Activated naive CD4-positive, alpha-beta T cell treated with anti-CD3 and anti-CD28 coated beads, Interleukin-2, amount 10 ng/mL, durations not matched to agents 7 days and 5 days (primary cell): ENCODE measurements around the gene MED28.
"Not testable (repeated sequence)": the region's sequence is repeated elsewhere in the genome, so short reads cannot be mapped to it uniquely, and the experiment has no call there.

Experiments
- CTCF ChIA-PET: fragments of 350-600 bp; sonication (Branson Sonifier 250); formaldehyde crosslinking; loops from one replicate; lab custom pipeline; 2021; ENCODE audit warnings: antibody characterized with exemption; lab: Charles Lee
- DNase-seq: peaks from one replicate; pipeline ENCODE4 v3.0.0-alpha.2; 2020
- H3K27ac Mint-ChIP-seq: one replicate; pipeline ENCODE4 v1.8.0; 2021; ENCODE audit warnings: mild to moderate bottlenecking, moderate library complexity, mixed read lengths
- H3K27me3 Mint-ChIP-seq: one replicate; pipeline ENCODE4 v1.8.0; 2021; ENCODE audit warnings: mild to moderate bottlenecking, mixed read lengths
- H3K36me3 Mint-ChIP-seq: one replicate; pipeline ENCODE4 v1.8.0; 2021; ENCODE audit warnings: mixed read lengths
- H3K4me1 Mint-ChIP-seq: one replicate; pipeline ENCODE4 v1.8.0; 2021; ENCODE audit warnings: mixed read lengths
- H3K4me3 Mint-ChIP-seq: one replicate; pipeline ENCODE4 v1.8.0; 2021; ENCODE audit warnings: mild to moderate bottlenecking, moderate library complexity, mixed read lengths
- H3K9me3 Mint-ChIP-seq: one replicate; pipeline ENCODE4 v1.8.0; 2021; ENCODE audit warnings: mixed read lengths

Gene MED28

DNA sequence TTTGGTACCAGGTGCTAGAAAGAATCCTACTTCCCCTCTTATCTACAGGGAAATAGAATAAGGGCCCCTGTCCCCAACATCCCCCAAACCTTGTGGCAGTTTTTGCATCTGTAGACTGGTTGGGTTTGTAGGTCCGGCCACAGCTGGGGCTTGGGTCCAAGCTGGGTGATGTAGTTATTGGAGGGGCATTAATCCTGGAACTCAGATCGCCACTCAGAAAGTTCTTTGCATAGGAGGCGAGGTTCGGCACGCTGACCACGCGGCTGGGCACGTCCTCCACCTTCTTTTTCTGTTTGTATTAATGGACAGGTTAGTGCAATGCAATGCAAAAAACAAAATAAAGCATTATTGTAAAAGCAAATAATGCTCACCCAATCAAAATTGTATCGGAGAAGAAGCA is 19.2 kb downstream of the MED28 start:
- Mint-ChIP-seq H3K4me3 (no peak overlapping the region), H3K9me3 (no peaks in the 10 kb centered on the region), H3K27ac (no peak overlapping the region), H3K27me3 (no peaks in the 10 kb centered on the region), H3K36me3 (peaks cover 36% of the 10 kb centered on the region), H3K4me1 (peaks cover 2% of the 10 kb centered on the region)
- DNase-seq = no peak
- CTCF ChIA-PET = interaction anchor here (1.9 kb wide), 1 partner anchor 85 kb away, joined by 9 read pairs; no protein-coding TSS in a partner anchor

DNA sequence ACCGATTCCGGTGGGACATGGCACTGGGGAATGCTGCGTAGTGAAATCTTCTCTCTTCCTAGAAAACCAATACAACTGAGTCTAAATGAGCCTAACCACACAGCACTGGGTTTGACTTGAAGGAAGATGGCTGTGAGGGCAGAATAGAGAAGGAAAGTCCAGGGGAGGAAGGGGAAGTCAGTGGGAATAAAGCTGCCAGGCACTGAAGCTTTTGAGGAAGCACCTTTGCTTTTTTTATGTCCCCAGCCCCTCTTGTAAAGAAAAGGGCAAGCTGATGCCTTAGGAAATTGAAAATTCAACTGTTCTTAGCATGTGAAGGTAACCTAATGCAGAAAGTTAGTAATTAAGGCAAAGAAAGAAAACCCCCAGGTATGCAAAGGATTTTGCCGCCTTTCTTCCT is 20.6 kb downstream of the MED28 start:
- H3K27me3 Mint-ChIP-seq = no peaks in the 10 kb centered on the region
- H3K4me1 Mint-ChIP-seq = peaks cover 2% of the 10 kb centered on the region
- DNase-seq = no peak
- peak overlapping the region; percentile 56 for H3K27ac Mint-ChIP-seq
- H3K4me3 Mint-ChIP-seq = no peak overlapping the region
- CTCF ChIA-PET = interaction anchor here (0.8 to 2.7 kb wide), 6 partner anchors 16 to 88 kb away, joined by 3 to 23 read pairs (median 5); no protein-coding TSS in a partner anchor
- no peaks in the 10 kb centered on the region for H3K9me3 Mint-ChIP-seq
- peaks cover 28% of the 10 kb centered on the region for H3K36me3 Mint-ChIP-seq

DNA sequence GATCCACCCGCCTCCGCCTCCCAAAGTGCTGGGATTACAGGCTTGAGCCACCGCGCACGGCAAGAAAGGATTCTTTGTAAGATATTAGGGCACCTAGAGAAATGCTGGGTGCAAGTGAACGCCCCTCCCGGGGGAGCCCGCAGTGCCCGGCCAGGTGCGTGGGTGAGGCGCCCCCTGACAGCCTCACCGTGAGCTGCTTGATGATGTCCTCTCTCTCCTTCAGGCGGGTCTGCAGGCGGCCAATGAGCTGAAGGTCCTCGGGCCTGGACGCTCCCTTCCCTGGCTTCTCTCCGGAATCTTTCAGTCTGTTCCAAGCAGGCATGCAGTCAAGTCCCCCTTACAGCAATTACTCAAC is 21.9 kb downstream of the MED28 start:
- H3K27ac Mint-ChIP-seq = no peak overlapping the region
- no peak for DNase-seq
- no peaks in the 10 kb centered on the region for H3K4me1 Mint-ChIP-seq
- H3K27me3 Mint-ChIP-seq = no peaks in the 10 kb centered on the region
- H3K4me3 Mint-ChIP-seq = no peak overlapping the region
- peaks cover 23% of the 10 kb centered on the region for H3K36me3 Mint-ChIP-seq
- CTCF ChIA-PET = interaction anchor here (0.6 to 2.7 kb wide), 13 partner anchors 13 to 1759 kb away, joined by 3 to 23 read pairs (median 3); no protein-coding TSS in a partner anchor
- H3K9me3 Mint-ChIP-seq = no peaks in the 10 kb centered on the region

DNA sequence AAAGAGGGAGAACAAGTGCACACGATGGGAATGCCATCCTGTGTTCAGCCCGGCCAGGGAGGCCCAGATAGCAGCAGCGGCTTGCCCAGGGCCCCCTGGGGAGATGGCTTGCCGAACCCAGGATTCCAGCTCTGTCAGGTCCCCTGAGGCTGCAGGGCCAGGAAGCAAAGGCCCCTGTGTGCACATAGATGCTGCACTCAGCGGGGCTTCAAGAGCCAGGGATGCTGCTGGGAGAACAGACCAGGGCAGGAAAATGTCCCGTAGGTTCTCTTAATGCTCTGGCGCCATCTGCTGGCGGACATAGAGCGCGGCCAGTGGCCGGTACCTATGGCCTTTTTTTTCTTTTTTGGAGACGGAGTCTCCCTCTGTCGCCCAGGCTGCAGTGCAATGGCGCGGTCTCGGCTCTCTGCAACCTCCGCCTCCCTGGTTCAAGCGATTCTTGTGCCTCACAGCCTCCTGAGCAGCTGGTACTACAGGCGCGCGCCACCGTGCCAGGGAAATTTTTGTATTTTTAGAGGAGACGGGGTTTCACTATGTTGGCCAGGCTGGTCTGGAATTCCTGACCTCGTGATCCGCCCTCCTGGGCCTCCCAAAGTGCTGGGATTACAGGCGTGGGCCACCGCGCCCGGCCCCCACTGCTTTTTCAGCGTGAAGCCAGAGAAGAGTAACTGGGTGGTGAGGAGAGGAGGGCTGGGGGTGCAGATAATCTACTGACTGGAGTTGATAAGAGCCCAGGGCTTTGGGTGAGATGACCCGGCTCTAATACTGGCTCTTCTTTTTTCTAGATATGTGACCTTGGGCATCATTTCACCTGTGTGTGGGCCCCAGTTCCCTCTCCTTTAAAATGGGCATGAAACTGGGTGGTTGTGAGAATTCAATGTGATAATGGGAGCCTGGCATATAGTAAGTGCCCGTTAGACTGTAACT is 22.5 kb downstream of the MED28 start:
- no peaks in the 10 kb centered on the region for H3K4me1 Mint-ChIP-seq
- DNase-seq = peak; percentile 81
- H3K27ac Mint-ChIP-seq = peak overlapping the region; percentile 25
- CTCF ChIA-PET = interaction anchor here (0.6 to 2.7 kb wide), 14 partner anchors 12 to 1760 kb away, joined by 3 to 23 read pairs (median 4); no protein-coding TSS in a partner anchor
- H3K36me3 Mint-ChIP-seq = peaks cover 20% of the 10 kb centered on the region
- no peaks in the 10 kb centered on the region for H3K27me3 Mint-ChIP-seq
- no peak overlapping the region for H3K4me3 Mint-ChIP-seq
- H3K9me3 Mint-ChIP-seq = no peaks in the 10 kb centered on the region

DNA sequence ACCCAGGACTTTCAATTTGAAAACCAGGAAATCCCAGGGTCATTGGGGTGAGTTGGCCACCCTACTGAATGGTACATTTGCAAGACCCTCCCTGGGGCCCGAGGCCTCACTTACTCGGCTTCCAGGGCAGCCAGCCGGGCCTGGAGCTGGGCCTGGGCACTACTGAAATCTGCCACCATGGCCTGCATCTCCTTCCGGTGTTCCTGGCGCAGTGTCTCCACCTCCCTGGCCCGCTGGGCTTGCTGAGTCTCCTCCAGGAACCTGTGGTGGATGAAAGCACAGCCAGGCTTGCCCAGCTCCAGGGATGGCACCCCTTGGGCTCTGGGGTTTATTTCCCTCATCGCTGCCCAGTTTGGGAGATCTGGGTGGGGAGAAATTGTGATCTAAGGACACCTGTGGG is 24.7 kb downstream of the MED28 start:
- CTCF ChIA-PET = interaction anchor here (1.3 kb wide), 1 partner anchor 19 kb away, joined by 3 read pairs; no protein-coding TSS in a partner anchor
- no peaks in the 10 kb centered on the region for H3K9me3 Mint-ChIP-seq
- no peak overlapping the region for H3K4me3 Mint-ChIP-seq

DNA sequence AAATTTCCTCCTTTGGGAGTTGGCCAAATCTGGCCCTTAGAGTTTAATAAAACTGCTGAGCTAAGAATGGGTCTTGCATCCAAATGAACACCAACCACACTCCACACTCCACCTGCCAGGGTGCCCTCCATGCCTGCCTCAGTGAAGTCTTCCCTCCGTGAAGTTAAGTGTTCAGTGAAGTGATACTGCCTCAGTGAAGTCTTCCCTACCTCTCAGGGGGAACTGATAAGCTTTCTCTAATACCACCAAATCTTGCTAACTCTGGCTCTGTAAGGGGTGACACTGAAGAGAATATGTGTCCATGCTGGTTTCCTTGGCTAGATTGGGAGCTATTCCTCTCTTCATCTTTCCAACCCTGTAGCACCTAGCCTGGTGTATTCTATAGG is 27.9 kb downstream of the MED28 start:
- no peak for DNase-seq
- Mint-ChIP-seq H3K36me3 (peaks cover 2% of the 10 kb centered on the region), H3K27ac (no peak overlapping the region), H3K4me3 (no peak overlapping the region), H3K9me3 (no peaks in the 10 kb centered on the region), H3K27me3 (peaks cover 7% of the 10 kb centered on the region), H3K4me1 (no peaks in the 10 kb centered on the region)
- CTCF ChIA-PET = interaction anchor here (1.4 kb wide), 1 partner anchor 93 kb away, joined by 3 read pairs; no protein-coding TSS in a partner anchor

More for the DNA sequence above, 24.7 kb downstream of the MED28 start:
- Mint-ChIP-seq H3K4me1 (no peaks in the 10 kb centered on the region), H3K27ac (no peak overlapping the region), H3K36me3 (peaks cover 12% of the 10 kb centered on the region), H3K27me3 (peaks cover 5% of the 10 kb centered on the region)
- no peak for DNase-seq

DNA sequence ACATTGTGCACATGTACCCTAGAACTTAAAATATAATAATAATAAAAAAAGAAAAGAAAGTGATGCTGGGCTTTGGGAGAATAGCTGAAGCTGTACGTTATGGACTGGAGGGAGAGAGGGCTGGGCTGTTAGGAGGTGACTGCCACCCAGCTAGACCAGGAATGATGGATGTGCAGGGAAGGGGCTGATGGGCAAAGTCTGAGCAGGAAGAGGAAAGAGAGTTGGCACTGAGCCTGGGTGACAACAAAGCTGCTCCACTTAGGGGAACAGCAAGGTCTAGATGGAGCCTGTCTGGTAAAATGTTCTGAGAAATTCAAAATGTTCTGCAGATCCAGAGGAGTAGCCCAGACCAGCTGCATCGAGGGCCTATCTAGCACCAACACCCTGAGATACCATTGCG is 32.3 kb downstream of the MED28 start:
- H3K9me3 Mint-ChIP-seq = no peaks in the 10 kb centered on the region
- no peak for DNase-seq
- H3K27ac Mint-ChIP-seq = no peak overlapping the region
- CTCF ChIA-PET = no interaction called here
- peaks cover 11% of the 10 kb centered on the region for H3K4me1 Mint-ChIP-seq
- no peak overlapping the region for H3K4me3 Mint-ChIP-seq
- H3K36me3 Mint-ChIP-seq = peaks cover 2% of the 10 kb centered on the region
- H3K27me3 Mint-ChIP-seq = peaks cover 15% of the 10 kb centered on the region

DNA sequence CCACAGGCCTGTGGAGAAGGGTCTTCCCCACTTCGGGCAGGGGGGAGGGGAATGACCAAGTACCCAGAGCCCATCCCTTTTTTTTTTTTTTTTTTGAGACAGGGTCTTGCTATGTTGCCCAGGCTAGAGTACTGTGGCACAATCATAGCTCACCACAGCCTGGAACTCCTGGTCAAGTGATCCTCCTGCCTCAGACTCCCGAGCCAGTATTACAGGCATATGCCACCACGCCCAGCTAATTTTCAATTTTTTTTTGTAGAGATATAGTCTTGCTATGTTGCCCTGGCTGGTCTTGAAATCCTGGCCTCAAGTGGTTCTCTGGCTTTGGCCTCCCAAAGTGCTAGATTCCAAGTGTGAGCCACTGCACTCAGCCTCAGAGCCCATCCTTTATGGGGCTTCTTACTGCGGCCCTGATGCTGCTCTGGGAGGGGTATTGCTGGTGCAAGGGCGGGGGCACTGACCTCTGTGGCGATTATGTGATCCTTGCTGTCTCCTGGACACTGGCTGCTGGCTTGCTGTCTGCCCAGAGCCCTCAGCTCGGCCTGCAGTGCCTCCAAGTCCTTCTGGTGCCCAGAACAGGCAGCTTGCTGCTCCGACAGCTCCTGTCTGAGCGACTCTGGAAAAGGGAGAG is 32.9 kb downstream of the MED28 start:
- no peak for DNase-seq
- peaks cover 1% of the 10 kb centered on the region for H3K36me3 Mint-ChIP-seq
- no peak overlapping the region for H3K27ac Mint-ChIP-seq
- no peak overlapping the region for H3K4me3 Mint-ChIP-seq
- CTCF ChIA-PET = no interaction called here
- H3K27me3 Mint-ChIP-seq = peaks cover 15% of the 10 kb centered on the region
- peaks cover 13% of the 10 kb centered on the region for H3K4me1 Mint-ChIP-seq
- no peaks in the 10 kb centered on the region for H3K9me3 Mint-ChIP-seq

DNA sequence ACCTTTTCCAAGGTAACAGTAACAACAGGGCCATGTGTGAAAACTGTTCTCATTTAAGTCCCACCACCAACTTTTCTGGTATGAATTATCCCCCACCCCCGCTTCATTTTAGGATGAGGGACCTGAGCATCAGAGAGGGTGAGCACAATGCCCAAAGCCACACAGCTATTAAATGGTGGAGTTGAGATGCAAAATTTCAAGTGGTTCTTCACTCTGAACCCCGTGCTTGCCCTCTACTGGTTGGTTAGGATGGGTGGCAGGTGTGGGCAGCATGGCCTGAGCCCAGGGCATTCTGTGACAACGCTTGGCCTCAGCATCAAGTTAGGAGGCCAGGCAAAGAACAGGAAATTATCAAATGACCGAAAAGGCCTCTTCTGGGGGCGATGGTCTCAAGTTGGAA is 33.5 kb downstream of the MED28 start:
- H3K27ac Mint-ChIP-seq = no peak overlapping the region
- no peak overlapping the region for H3K4me3 Mint-ChIP-seq
- H3K9me3 Mint-ChIP-seq = no peaks in the 10 kb centered on the region
- peaks cover 15% of the 10 kb centered on the region for H3K27me3 Mint-ChIP-seq
- peaks cover 13% of the 10 kb centered on the region for H3K4me1 Mint-ChIP-seq
- no peaks in the 10 kb centered on the region for H3K36me3 Mint-ChIP-seq
- no peak for DNase-seq
- CTCF ChIA-PET = no interaction called here

DNA sequence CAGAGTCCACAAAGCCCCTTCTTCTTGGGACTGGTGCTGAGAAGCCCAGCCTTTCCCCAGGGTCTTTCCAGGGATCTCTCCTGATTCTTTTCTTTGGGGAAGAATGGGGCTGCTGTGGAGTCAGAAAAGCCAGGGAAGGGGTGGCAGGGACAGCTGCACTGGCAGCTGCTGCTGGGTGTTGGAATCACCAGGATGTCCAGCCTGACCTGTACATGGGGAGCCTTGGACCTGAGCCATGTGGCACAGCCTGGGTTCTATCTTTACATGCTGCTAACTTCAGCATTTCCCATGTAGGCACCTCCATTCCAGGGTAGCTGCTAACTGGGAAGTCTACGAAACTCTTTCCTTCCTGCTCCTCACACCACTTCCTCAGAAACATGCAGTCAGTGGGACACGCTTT is 36.0 kb downstream of the MED28 start:
- H3K4me3 Mint-ChIP-seq = no peak overlapping the region
- DNase-seq = no peak
- H3K4me1 Mint-ChIP-seq = peaks cover 13% of the 10 kb centered on the region
- no peaks in the 10 kb centered on the region for H3K36me3 Mint-ChIP-seq
- no peaks in the 10 kb centered on the region for H3K9me3 Mint-ChIP-seq
- no peak overlapping the region for H3K27ac Mint-ChIP-seq
- H3K27me3 Mint-ChIP-seq = peaks cover 17% of the 10 kb centered on the region
- CTCF ChIA-PET = no interaction called here

DNA sequence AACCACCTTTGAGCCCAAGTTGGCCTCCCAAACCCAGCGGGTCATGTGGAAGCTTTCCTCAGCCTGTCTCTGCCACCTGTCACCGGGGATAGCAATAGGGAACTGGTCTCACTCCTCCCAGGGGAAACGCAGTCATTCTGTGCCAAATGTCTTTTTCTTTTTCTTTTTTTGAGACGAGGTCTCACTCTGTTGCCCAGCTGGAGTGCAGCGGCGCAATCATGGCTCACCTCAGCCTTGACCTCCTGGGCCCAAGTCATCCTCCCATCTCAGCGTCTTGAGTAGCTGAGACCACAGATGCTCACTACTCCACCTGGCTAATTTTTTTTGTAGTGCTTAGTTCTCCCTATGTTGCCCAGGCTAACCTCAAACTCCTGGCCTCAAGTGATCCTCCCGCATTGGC is 40.3 kb downstream of the MED28 start:
- peaks cover 13% of the 10 kb centered on the region for H3K4me1 Mint-ChIP-seq
- H3K4me3 Mint-ChIP-seq = no peak overlapping the region
- CTCF ChIA-PET = no interaction called here
- H3K36me3 Mint-ChIP-seq = no peaks in the 10 kb centered on the region
- H3K9me3 Mint-ChIP-seq = no peaks in the 10 kb centered on the region
- H3K27me3 Mint-ChIP-seq = peaks cover 39% of the 10 kb centered on the region
- no peak for DNase-seq
- H3K27ac Mint-ChIP-seq = no peak overlapping the region

DNA sequence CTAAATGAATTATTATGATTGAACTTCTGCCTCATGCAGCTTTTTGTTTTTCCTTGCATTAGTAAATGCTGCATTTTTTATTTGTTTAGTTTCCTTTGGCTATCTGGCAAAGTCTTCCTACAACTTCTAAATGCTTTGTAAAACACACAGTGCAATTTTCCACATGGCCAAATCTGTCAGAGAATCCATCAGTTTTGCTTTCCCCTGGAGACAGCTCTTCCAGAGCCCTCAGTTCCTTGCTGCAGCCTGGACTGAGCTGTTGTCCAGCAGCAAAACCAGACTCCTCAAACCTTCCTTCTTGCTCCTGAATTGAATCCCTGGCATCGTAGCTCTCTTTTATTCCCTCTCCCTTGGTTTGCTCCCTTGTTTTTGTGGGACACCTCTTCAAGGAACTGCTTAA is 42.6 kb downstream of the MED28 start:
- H3K4me3 Mint-ChIP-seq = no peak overlapping the region
- no peak for DNase-seq
- CTCF ChIA-PET = interaction anchor here (0.7 to 1.5 kb wide), 2 partner anchors 21 to 135 kb away, joined by 3 read pairs; no protein-coding TSS in a partner anchor
- H3K27ac Mint-ChIP-seq = no peak overlapping the region
- no peaks in the 10 kb centered on the region for H3K4me1 Mint-ChIP-seq
- no peaks in the 10 kb centered on the region for H3K9me3 Mint-ChIP-seq
- H3K27me3 Mint-ChIP-seq = peaks cover 38% of the 10 kb centered on the region
- H3K36me3 Mint-ChIP-seq = no peaks in the 10 kb centered on the region

DNA sequence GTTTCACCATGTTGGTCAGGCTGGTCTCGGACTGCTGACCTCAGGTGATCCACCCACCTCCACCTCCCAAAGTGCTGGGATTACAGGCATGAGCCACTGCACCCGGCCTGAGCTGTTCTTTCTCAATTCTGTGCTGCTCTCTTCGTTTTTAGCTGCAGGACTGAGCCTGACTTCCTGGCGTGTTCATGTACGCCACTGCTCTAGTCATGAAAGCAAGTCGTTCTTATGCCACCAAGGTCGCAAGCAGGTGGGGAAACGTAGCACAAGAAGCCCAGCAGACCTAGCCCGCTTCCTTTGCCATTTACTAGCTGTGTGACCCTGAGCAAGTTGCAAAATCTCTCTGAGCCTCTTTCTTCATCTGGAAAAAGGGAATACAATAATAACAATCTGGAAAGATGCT is 43.4 kb downstream of the MED28 start:
- no peaks in the 10 kb centered on the region for H3K4me1 Mint-ChIP-seq
- no peak overlapping the region for H3K4me3 Mint-ChIP-seq
- H3K27me3 Mint-ChIP-seq = peaks cover 38% of the 10 kb centered on the region
- no peak overlapping the region for H3K27ac Mint-ChIP-seq
- H3K9me3 Mint-ChIP-seq = no peaks in the 10 kb centered on the region
- no peaks in the 10 kb centered on the region for H3K36me3 Mint-ChIP-seq
- CTCF ChIA-PET = interaction anchor here (1.2 kb wide), 1 partner anchor 19 kb away, joined by 3 read pairs; no protein-coding TSS in a partner anchor
- no peak for DNase-seq

DNA sequence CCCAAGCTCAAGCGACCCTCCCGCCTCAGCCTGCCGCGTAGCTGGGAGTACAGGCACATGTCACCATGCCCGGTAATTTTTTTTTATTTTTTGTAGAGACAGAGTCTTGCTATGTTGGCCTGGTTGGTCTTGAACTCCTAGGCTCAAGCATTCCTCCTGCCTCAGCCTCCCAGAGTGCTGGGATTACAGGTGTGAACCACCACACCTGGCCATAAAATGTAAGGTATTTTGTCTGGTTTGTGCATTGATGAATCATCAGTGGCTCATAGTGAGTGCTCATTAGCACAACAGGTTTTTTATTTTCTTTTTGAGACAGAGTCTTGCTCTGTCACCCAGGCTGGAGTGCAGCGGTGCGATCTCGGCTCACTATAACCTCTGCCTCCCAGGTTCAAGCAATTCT is 44.8 kb downstream of the MED28 start:
- DNase-seq, H3K4me1 Mint-ChIP-seq, H3K9me3 Mint-ChIP-seq, CTCF ChIA-PET, H3K27ac Mint-ChIP-seq, H3K36me3 Mint-ChIP-seq, H3K4me3 Mint-ChIP-seq: not testable (repeated sequence)
- peaks cover 38% of the 10 kb centered on the region for H3K27me3 Mint-ChIP-seq
